Epithelial cell of proximal tubule (primary cell): Measurements from ENCODE around the gene DEPDC5. TPM values are rescaled to one million over a fixed set of nuclear protein-coding genes. Genes with fewer than 3 reads are reported as not detected.

ENCODE experiments used
- DNase-seq: peaks from one replicate; pipeline ENCODE4 v3.0.0-alpha.2; 2011; ENCODE audit warnings: low read depth
- H3K4me3 ChIP-seq: 2 replicates; pipeline ENCODE4 v1.5.1; 2011; ENCODE audit warnings: low read depth, mild to moderate bottlenecking, low read length
- total RNA-seq: library from RNA; depleted of rRNA; stranded (reverse); fragments of >200 nt; gene quantifications from 2 replicates; pipeline ENCODE4 v1.2.3, GENCODE V29; 2015
- TF ChIP-seq, protein P1 (sequence below): conservative IDR thresholded peaks from 2 replicates; pipeline ENCODE4 v1.5.1; 2012; ENCODE audit warnings: low read depth, mild to moderate bottlenecking, low read length

The DEPDC5 gene
- total RNA-seq, 1 donor from 2014 or later = 5.4 TPM

DNA sequence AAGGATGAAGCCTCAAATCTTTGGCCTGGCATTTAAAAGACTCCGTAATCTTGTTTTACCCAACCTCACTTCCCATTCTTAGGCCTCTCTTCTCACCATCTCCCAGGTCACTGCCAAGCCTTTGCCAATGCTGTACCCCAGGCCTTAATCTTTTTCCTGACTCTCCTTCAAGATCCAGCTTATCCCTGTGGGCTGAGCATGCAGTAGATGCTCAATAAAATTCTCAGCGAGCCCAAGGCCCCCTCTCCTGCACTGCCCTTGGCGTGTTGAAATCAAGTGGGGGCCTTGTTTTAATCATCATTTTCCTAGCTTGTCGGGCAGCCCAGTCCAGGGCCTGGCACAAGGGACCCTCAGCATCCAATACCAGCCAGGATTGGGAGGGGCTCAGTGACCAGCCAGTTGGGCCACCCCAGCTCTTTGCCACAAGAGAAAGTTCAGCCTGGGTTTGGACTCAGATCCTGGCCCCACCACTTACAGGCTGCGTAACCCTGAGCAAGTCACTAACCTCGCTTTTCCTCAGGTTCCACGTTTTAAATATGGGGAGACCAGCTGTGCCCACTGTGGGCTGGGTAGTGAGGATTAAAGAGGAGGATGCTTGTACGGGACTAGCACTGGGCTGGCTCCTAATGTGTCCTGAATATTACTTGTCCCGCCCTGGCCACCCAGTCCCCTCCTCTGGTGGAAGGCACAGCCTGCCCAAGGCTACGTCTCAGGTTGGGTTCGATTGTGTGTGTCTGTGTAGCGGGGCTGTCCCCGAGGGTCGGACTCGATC, 189.6 kb downstream of the DEPDC5 start:
- TF ChIP-seq, protein P1, sequence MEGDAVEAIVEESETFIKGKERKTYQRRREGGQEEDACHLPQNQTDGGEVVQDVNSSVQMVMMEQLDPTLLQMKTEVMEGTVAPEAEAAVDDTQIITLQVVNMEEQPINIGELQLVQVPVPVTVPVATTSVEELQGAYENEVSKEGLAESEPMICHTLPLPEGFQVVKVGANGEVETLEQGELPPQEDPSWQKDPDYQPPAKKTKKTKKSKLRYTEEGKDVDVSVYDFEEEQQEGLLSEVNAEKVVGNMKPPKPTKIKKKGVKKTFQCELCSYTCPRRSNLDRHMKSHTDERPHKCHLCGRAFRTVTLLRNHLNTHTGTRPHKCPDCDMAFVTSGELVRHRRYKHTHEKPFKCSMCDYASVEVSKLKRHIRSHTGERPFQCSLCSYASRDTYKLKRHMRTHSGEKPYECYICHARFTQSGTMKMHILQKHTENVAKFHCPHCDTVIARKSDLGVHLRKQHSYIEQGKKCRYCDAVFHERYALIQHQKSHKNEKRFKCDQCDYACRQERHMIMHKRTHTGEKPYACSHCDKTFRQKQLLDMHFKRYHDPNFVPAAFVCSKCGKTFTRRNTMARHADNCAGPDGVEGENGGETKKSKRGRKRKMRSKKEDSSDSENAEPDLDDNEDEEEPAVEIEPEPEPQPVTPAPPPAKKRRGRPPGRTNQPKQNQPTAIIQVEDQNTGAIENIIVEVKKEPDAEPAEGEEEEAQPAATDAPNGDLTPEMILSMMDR = no peak
- no peak for DNase-seq
- H3K4me3 ChIP-seq = peak overlapping the region; percentile 97

DNA sequence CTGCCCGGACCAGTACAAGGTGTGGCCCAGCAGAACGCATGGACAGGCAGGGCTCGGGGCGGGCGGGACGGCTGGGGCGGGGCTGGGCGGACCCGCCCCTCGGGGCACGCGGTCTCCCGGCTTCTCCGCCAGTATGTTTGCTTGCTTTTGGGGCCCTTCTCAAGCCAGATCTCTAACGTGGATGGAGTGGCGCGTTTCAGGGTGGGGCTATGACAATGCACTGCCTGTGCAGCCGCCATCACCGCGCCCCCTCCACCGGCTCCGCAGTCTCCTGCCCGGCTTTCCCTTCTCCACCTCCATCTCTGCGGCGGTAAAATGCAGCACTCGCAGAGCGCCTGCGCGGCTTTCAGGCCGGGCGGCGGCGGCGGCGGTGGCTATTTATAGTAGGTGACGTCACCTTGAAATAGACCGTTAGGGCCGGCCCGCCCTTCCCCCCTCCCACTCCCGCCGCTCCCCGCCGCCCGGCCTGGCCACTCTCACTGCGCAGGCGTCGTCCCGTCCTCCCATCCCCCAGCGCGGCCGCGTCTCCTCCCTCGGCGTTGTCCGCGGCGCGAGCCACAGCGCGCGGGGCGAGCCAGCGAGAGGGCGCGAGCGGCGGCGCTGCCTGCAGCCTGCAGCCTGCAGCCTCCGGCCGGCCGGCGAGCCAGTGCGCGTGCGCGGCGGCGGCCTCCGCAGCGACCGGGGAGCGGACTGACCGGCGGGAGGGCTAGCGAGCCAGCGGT, 190.3 kb downstream of the DEPDC5 start, which contains the start of gene YWHAH:
Gene YWHAH (plus strand): TSS at position 558 of the 722 bp plus-strand sequence. CDS start 199 bp downstream, outside the sequence.
- peak within 1 kb of the TSS; percentile 97 for H3K4me3 ChIP-seq
- TF ChIP-seq, protein P1 = no peak
- DNase-seq = no peak

DNA sequence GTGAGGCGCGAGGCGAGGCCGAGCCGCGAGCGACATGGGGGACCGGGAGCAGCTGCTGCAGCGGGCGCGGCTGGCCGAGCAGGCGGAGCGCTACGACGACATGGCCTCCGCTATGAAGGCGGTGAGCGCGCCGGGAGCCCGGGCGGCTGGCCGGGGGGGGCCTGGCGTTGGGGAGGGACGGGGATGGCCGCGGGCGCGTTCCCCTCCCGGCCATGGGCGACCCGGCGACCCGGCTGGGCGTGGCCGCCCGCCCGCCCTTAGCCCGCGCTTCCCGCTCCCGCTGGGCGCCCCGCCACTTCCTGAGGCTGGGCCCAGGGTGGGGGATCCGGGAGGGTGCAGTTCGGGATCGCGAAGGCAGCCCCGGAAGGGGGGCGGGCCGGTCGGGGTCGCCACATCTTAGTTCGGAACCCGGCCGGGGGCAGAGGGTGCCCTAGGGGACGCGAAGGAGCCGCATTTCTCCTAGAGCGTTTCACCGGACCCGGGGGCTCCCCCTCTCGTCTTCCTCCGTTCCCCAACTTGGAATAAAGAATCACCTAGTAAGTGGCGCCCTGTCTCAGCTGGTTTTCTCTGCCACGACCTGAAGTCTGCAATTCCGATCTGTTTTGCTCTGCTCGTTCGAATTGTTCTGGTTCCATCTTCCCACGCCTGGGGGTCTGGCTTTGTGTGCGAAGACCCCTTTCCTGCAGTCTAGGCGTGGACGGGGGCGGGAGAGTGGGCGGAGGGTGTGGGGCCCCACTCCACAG, 191.1 kb downstream of the DEPDC5 start:
- TF ChIP-seq, protein P1 = peak; percentile 10
- no peak for DNase-seq
- peak overlapping the region; percentile 97 for H3K4me3 ChIP-seq

DNA sequence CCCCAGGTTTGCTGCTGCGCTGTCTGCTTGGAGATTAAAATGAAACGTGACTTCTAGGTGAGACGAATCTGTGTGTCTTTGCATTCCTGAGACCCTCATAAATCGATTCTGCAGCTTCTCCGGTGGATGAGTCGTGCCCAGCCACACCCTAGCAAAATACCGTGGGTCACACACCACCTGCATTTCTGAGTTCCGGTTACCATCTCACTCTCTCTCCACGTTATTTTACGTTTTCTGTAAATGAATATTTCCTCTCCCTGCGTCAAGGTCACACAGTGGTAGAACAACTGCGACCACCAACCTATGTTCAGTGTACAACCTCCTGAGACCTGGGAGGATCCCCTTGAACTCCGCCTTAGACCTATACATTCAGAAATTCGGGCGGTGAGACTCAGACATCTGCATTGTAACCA, 191.6 kb downstream of the DEPDC5 start:
- DNase-seq = no peak
- TF ChIP-seq, protein P1 = no peak
- peak overlapping the region; percentile 97 for H3K4me3 ChIP-seq

DNA sequence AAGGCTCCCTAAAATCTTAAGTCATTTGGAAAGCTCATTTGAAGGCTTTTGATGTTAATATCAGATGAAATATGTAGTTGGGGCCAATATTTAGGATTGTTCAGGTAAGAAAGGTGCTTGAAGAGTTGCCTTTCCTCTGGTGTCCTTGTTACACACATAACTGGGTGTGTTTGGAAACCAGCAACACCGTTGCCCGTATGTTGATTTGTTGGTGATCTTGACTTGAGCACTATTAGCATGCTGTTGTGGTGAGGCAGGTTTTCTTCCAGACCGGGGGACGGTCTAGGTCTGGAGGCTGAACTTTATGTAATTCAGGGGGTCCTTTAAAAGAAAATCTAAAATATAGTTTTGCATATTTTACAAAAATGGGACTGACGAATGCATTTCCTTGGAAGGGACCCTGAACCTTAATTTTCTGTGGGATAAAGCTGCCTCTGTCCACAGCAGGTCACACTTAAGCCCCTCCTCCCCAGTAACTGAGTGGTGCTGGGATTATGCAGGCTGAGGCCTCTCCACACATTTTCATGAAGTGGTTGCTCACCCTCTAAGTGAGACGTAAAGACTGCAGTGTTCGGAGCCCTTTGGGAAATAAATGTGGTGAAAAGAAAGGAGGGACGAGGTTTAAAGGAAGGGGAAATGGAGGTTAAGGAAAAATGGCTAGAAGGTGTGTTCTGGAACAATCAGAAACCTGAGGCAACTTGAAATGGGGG, 192.3 kb downstream of the DEPDC5 start:
- TF ChIP-seq, protein P1 = no peak
- DNase-seq = no peak
- H3K4me3 ChIP-seq = peak overlapping the region; percentile 97

DNA sequence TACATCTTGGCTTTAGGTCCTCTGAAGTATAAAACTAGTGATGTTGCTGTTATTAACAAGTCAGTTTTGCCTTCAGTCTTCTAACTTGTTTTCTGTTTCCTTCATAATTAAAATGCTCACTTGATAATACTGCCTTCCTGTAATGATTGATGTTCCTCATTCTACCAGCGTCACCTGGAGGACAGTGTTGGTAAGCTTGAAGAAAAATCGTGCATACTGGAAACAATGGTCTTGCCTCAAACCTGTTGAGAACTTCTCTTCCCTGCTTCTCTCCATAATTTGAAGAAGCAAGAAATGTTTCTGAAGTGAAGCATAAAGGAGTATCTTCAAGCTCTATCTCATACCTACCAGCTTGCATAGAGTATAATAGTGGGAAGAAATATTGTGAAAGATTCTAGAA, 193.5 kb downstream of the DEPDC5 start:
- TF ChIP-seq, protein P1 = peak; percentile 73
- H3K4me3 ChIP-seq = no peak overlapping the region
- no peak for DNase-seq
